Measurements from ENCODE around the gene H3-3A.

GRCh38 chr1:226021401-226021800 lies 41.1 kb upstream of the H3-3A start:
- TF ChIP-seq CTCF (IDR thresholded peaks at IDR 0.05; ENCODE audit: low read depth, low read length, missing input control) (no peak), TAF1 (conservative IDR thresholded peaks at IDR 0.05) (no peak), MAX (IDR thresholded peaks at IDR 0.05) (no peak), JUND (IDR thresholded peaks at IDR 0.05) (no peak), ZBTB33 (IDR thresholded peaks at IDR 0.05) (no peak), FOXA1 (IDR thresholded peaks at IDR 0.05) (no peak)

All from liver (tissue), 3 donors.